Heart right ventricle (tissue), 16 donors: Measurements from ENCODE around the gene TSR1. TPM values are rescaled to one million over a fixed set of nuclear protein-coding genes. Genes with fewer than 3 reads are reported as not detected.

Source experiments
- ATAC-seq, 8 donors: fragments of 200-7000 bp; cut with Tn5 transposase; one replicate each; pipeline ENCODE4 v1.9.1; 2020; ENCODE audit warnings: mild to moderate bottlenecking in 8 of 8, moderate library complexity in 8 of 8, moderate number of reproducible peaks in 1 of 8
- DNase-seq, 2 donors: peaks; one replicate each; pipeline ENCODE4 v3.0.0-alpha.2; 2020
- H3K27ac ChIP-seq, 10 donors: fragments of 200-600 bp; sonication (generic) in 2 of 10; one replicate each; pipeline versions ENCODE4 v1.5.0 to v1.8.0; 2020 to 2022; ENCODE audit warnings: mild to moderate bottlenecking in 3 of 10
- H3K27me3 ChIP-seq, 7 donors: fragments of 200-600 bp; one replicate each; pipeline ENCODE4 v1.8.0; 2021 to 2022; ENCODE audit warnings: mild to moderate bottlenecking in 2 of 7
- H3K36me3 ChIP-seq, 9 donors: fragments of 200-600 bp; sonication (generic) in 1 of 9; one replicate each; pipeline versions ENCODE4 v1.5.0 to v1.8.0; 2020 to 2022; ENCODE audit warnings: mild to moderate bottlenecking in 2 of 9
- H3K4me1 ChIP-seq, 9 donors: fragments of 200-600 bp; sonication (generic) in 1 of 9; one replicate each; pipeline versions ENCODE4 v1.5.0 to v1.8.0; 2020 to 2022; ENCODE audit warnings: mild to moderate bottlenecking in 4 of 9
- H3K4me3 ChIP-seq, 10 donors: fragments of 200-600 bp; sonication (generic) in 2 of 10; one replicate each; pipeline versions ENCODE4 v1.5.0 to v1.8.0; 2020 to 2022; ENCODE audit warnings: mild to moderate bottlenecking in 7 of 10, moderate library complexity in 2 of 10
- H3K9me3 ChIP-seq, 11 donors: fragments of 200-600 bp in 10 of 11; sonication (generic) in 2 of 11; one replicate each; pipeline versions ENCODE4 v1.5.0 to v1.8.0; 2013 to 2022; ENCODE audit warnings: mild to moderate bottlenecking in 2 of 11, control low read depth in 1 of 11, moderate library complexity in 1 of 11
- WGBS, 2 donors: extraction: QIAGEN DNeasy Blood & Tissue Kit; methylation state at CpG; one replicate each; pipeline ENCODE4 v1.1.7; 2013; ENCODE audit warnings: inconsistent platforms in 1 of 2; 5-methylcytosine and 5-hydroxymethylcytosine counted together
- intact Hi-C, 10 donors: fragments of 100-400 bp; cut with DNase I; formaldehyde crosslinking; loops; one replicate each; pipeline versions ENCODE4 v1.11.1 to v1.14.2; 2022
- polyA plus RNA-seq, 2 donors: library from polyadenylated mRNA; stranded (reverse); fragments of 200-250 nt; gene quantifications; one replicate each; pipeline ENCODE4 v1.2.3, GENCODE V29; 2013
- total RNA-seq, 10 donors: library from RNA; stranded (reverse); fragmentation: NEBNext Ultra II Directional in 3 of 10; extraction: Animal tissue kit (Norgen Biotek cat#: 25700) in 3 of 10; gene quantifications; one replicate each; pipeline versions ENCODE4 v1.2.1 to v1.2.4, GENCODE V29; 2021 to 2023
- TF ChIP-seq, protein P1 (sequence below), 9 donors: fragments of 200-600 bp; sonication (generic) in 2 of 9; IDR thresholded peaks; one replicate each; pipeline versions ENCODE4 v1.5.0 to v1.8.0; 2021 to 2022; ENCODE audit warnings: antibody characterized with exemption in 9 of 9, mild to moderate bottlenecking in 5 of 9, moderate library complexity in 1 of 9
- donor health status: Arrhythmogenic right ventricular cardiomyopathy.
- donor health status: ischemic (EF 13 %, LVEDD 7.1; RV severe dilation, severe dysfunction).
- donor health status: healthy with polysubstance abuse.
- donor health status: DM: no; HTN: yes; CAD: no.
- donor health status: DM: no; HTN: no; CAD: no.
- donor health status: ischemic (EF 25% LVEDD 6.9; RV normal size, moderate dysfunction).
- donor health status: ischemic (EF 25% LVEDD 5.7; RV mildly dilated, moderate dysfunction).
- donor health status: healthy.
- donor health status: DM: yes; HTN: yes; CAD: no.
- donor health status: Ischemic cardiomyopathy.
- donor health status: ischemic (EF 35%, LVEDD 5.7; RV mildly dilated, moderate dysfunction).
- donor health status: nonischemic (EF 11% LVEDD 7.7; RV severe dilation, severe dysfunction).
- donor health status: DM: yes; HTN: yes; CAD: no.
- donor health status: PGD.
- donor health status: ischemic (EF 29% LVEDD 5.4; RV normal size, mild dysfunction).
- donor health status: nonischemic (EF 23%, LVEDD 6.1; RV moderate dilation, normal function).

TSR1 gene
- total and polyA plus RNA-seq, 12 donors, result 12.8 to 30.5 (median 22.5) TPM

- H3K4me1 ChIP-seq, result peaks cover 0 to 13% (median 0%) of the 10 kb centered on the region in 9 donors
- no peak for DNase-seq
- no peak overlapping the region for H3K4me3 ChIP-seq
- H3K27ac ChIP-seq, result no peak overlapping the region
- no peaks in the 10 kb centered on the region for H3K27me3 ChIP-seq
- no peak for ATAC-seq
- peaks cover 0 to 19% (median 0%) of the 10 kb centered on the region in 9 donors for H3K36me3 ChIP-seq
- intact Hi-C loops, result no loop called here
- TF ChIP-seq, protein P1, sequence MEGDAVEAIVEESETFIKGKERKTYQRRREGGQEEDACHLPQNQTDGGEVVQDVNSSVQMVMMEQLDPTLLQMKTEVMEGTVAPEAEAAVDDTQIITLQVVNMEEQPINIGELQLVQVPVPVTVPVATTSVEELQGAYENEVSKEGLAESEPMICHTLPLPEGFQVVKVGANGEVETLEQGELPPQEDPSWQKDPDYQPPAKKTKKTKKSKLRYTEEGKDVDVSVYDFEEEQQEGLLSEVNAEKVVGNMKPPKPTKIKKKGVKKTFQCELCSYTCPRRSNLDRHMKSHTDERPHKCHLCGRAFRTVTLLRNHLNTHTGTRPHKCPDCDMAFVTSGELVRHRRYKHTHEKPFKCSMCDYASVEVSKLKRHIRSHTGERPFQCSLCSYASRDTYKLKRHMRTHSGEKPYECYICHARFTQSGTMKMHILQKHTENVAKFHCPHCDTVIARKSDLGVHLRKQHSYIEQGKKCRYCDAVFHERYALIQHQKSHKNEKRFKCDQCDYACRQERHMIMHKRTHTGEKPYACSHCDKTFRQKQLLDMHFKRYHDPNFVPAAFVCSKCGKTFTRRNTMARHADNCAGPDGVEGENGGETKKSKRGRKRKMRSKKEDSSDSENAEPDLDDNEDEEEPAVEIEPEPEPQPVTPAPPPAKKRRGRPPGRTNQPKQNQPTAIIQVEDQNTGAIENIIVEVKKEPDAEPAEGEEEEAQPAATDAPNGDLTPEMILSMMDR (IDR thresholded peaks at IDR 0.05), result no peak
- 97 to 98% methylated on average over 4 of the region's 4 CpGs for WGBS, 2 donors
- no peaks in the 10 kb centered on the region for H3K9me3 ChIP-seq
Measured at GRCh38 chr17:2357237-2357636, 21.0 kb upstream of the TSR1 start.

DNA sequence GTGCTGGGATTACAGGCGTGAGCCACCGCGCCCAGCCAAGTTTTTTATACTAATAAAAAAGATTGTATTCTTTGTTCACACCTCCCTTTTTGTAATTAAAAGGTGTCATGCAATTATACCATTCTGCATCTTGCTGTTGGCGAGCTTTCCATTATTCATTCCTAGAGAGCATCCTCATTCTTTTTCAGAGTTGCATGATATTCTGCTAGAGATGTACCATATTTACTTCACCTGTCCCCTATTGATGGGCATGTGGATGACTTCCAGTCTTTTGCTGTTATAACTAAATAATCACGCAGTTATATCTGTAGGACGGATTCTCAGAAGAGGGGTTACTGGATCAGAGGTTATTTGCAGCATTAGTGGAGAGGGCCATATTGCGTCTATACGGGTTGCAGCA, 18.1 kb upstream of the TSR1 start:
- Histone ChIP-seq H3K27me3 (no peaks in the 10 kb centered on the region), H3K36me3 (peaks cover 0 to 7% (median 0%) of the 10 kb centered on the region in 9 donors), H3K27ac (no peak overlapping the region), H3K9me3 (no peaks in the 10 kb centered on the region), H3K4me1 (peaks cover 0 to 6% (median 0%) of the 10 kb centered on the region in 9 donors), H3K4me3 (no peak overlapping the region)
- TF ChIP-seq, protein P1 (IDR thresholded peaks at IDR 0.05), result no peak
- DNase-seq (no peak), ATAC-seq (no peak)
- intact Hi-C loops, result no loop called here
- WGBS, 2 donors, result 86 to 94% methylated on average over 8 of the region's 8 CpGs

DNA sequence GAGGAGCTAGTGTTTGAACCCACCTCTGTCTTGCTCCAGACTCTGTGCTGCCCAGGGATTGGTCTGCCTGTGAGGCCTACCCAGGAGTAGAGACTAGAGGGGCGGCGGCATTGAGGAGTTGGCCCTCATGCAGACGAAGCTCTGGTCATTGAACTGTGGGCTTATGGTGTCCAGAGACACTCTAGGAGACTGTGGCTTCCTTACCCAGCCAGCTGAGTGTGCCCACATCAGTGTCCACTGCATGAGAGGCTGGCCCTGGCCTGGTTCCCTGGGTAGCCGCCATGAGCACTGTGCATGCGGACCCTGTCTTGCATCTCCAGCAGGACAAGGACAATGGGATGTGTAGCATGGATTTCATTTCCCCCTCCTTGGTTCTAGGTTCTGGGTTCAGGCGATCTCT, 15.0 kb upstream of the TSR1 start:
- DNase-seq (no peak), ATAC-seq (no peak)
- TF ChIP-seq, protein P1 (IDR thresholded peaks at IDR 0.05), result no peak

GRCh38 chr17:2347805-2348685, 11.8 kb upstream of the TSR1 start:
- intact Hi-C loops, result no loop called here
- no peak overlapping the region for H3K4me3 ChIP-seq
- H3K4me1 ChIP-seq, result peaks cover 0 to 15% (median 7%) of the 10 kb centered on the region in 9 donors
- TF ChIP-seq, protein P1 (IDR thresholded peaks at IDR 0.05), result no peak
- no peaks in the 10 kb centered on the region for H3K9me3 ChIP-seq
- DNase-seq (no peak), ATAC-seq (peak; percentile 22 to 80 (median 56))
- H3K27ac ChIP-seq, result peak overlapping the region in 1 of 10 donors; percentile 28
- H3K27me3 ChIP-seq, result no peaks in the 10 kb centered on the region
- WGBS, 2 donors, result 57 to 69% methylated on average over 11 of the region's 11 CpGs
- peaks cover 0 to 21% (median 0%) of the 10 kb centered on the region in 9 donors for H3K36me3 ChIP-seq

More for the DNA sequence above, 15.0 kb upstream of the TSR1 start:
- H3K27me3 ChIP-seq, result no peaks in the 10 kb centered on the region
- H3K9me3 ChIP-seq, result no peaks in the 10 kb centered on the region
- H3K4me3 ChIP-seq, result no peak overlapping the region
- no peak overlapping the region for H3K27ac ChIP-seq
- H3K4me1 ChIP-seq, result peaks cover 0 to 18% (median 7%) of the 10 kb centered on the region in 9 donors
- intact Hi-C loops, result no loop called here
- peaks cover 0 to 2% (median 0%) of the 10 kb centered on the region in 9 donors for H3K36me3 ChIP-seq
- WGBS, 2 donors, result 90 to 95% methylated on average over 6 of the region's 6 CpGs
